ENCODE results near the gene WWOX.

The WWOX gene

DNA sequence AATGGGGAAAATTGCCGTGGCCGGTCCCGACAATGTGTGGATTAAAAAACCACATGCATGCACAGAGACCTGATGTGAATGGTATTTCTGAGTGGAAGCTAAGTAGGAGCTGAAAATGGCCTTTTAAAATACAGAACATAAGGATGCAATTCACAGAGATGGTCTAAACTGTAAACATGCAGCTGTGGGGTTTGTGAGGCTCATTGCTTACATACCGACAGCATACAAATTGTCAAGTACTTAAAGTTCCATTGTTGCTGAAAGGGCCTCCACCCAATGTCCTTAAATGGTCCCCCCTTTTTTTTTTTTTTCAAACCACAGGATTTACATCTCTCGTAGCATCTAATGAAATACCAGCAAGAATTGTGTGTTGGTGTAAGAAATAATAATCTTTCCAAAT is 977.9 kb downstream of the WWOX start:
- H3K36me3 ChIP-seq (ENCODE audit: insufficient read depth, insufficient read length, low read length): no peaks in the 10 kb centered on the region
- no peak overlapping the region for H3K4me3 ChIP-seq (ENCODE audit: insufficient read length, low read depth)
- no peaks in the 10 kb centered on the region for H3K27me3 ChIP-seq (ENCODE audit: insufficient read depth, insufficient read length)
- DNase-seq (ENCODE audit: low read depth, low spot score): peak; percentile 63
- H3K9ac ChIP-seq (ENCODE audit: insufficient read length, low read depth): no peak overlapping the region
- no peaks in the 10 kb centered on the region for H3K4me1 ChIP-seq (ENCODE audit: insufficient read depth, insufficient read length)
- TF ChIP-seq YY1 (IDR thresholded peaks at IDR 0.05; ENCODE audit: insufficient read depth, insufficient read length): no peak
- no peak for TF ChIP-seq SUZ12 (IDR thresholded peaks at IDR 0.05; ENCODE audit: extremely low read depth, insufficient read depth, insufficient read length)
- TF ChIP-seq ZNF274 (IDR thresholded peaks at IDR 0.05; ENCODE audit: low read depth, low read length): no peak
- H3K9me3 ChIP-seq (ENCODE audit: insufficient read depth, low read length): no peaks in the 10 kb centered on the region

- Histone ChIP-seq H3K4me1 (ENCODE audit: insufficient read depth, insufficient read length) (no peaks in the 10 kb centered on the region), H3K27me3 (ENCODE audit: insufficient read depth, insufficient read length) (no peaks in the 10 kb centered on the region), H3K9ac (ENCODE audit: insufficient read length, low read depth) (no peak overlapping the region), H3K4me3 (ENCODE audit: insufficient read length, low read depth) (no peak overlapping the region), H3K9me3 (ENCODE audit: insufficient read depth, low read length) (no peaks in the 10 kb centered on the region), H3K36me3 (ENCODE audit: insufficient read depth, insufficient read length, low read length) (no peaks in the 10 kb centered on the region)
- TF ChIP-seq SUZ12 (IDR thresholded peaks at IDR 0.05; ENCODE audit: extremely low read depth, insufficient read depth, insufficient read length) (no peak), ZNF274 (IDR thresholded peaks at IDR 0.05; ENCODE audit: low read depth, low read length) (no peak), YY1 (IDR thresholded peaks at IDR 0.05; ENCODE audit: insufficient read depth, insufficient read length) (no peak)
- no peak for DNase-seq (ENCODE audit: low read depth, low spot score)
These were observed 980.4 kb downstream of the WWOX start for GRCh38 chr16:79079656-79080420.

- no peak overlapping the region for H3K9ac ChIP-seq (ENCODE audit: insufficient read length, low read depth)
- no peaks in the 10 kb centered on the region for H3K4me1 ChIP-seq (ENCODE audit: insufficient read depth, insufficient read length)
- H3K27me3 ChIP-seq (ENCODE audit: insufficient read depth, insufficient read length): no peaks in the 10 kb centered on the region
- no peak for DNase-seq (ENCODE audit: low read depth, low spot score)
- TF ChIP-seq ZNF274 (IDR thresholded peaks at IDR 0.05; ENCODE audit: low read depth, low read length) (no peak), SUZ12 (IDR thresholded peaks at IDR 0.05; ENCODE audit: extremely low read depth, insufficient read depth, insufficient read length) (no peak), YY1 (IDR thresholded peaks at IDR 0.05; ENCODE audit: insufficient read depth, insufficient read length) (no peak)
- no peaks in the 10 kb centered on the region for H3K36me3 ChIP-seq (ENCODE audit: insufficient read depth, insufficient read length, low read length)
- H3K4me3 ChIP-seq (ENCODE audit: insufficient read length, low read depth): no peak overlapping the region
- no peaks in the 10 kb centered on the region for H3K9me3 ChIP-seq (ENCODE audit: insufficient read depth, low read length)
These were observed 982.0 kb downstream of the WWOX start for GRCh38 chr16:79081297-79082066.

GRCh38 chr16:79082970-79083369 is 983.5 kb downstream of the WWOX start:
- Histone ChIP-seq H3K27me3 (ENCODE audit: insufficient read depth, insufficient read length) (no peaks in the 10 kb centered on the region), H3K9ac (ENCODE audit: insufficient read length, low read depth) (no peak overlapping the region), H3K4me3 (ENCODE audit: insufficient read length, low read depth) (no peak overlapping the region), H3K9me3 (ENCODE audit: insufficient read depth, low read length) (no peaks in the 10 kb centered on the region), H3K36me3 (ENCODE audit: insufficient read depth, insufficient read length, low read length) (no peaks in the 10 kb centered on the region), H3K4me1 (ENCODE audit: insufficient read depth, insufficient read length) (no peaks in the 10 kb centered on the region)
- no peak for TF ChIP-seq SUZ12 (IDR thresholded peaks at IDR 0.05; ENCODE audit: extremely low read depth, insufficient read depth, insufficient read length)
- TF ChIP-seq ZNF274 (IDR thresholded peaks at IDR 0.05; ENCODE audit: low read depth, low read length): no peak
- TF ChIP-seq YY1 (IDR thresholded peaks at IDR 0.05; ENCODE audit: insufficient read depth, insufficient read length): no peak
- DNase-seq (ENCODE audit: low read depth, low spot score): no peak

GRCh38 chr16:79083508-79084299 is 984.2 kb downstream of the WWOX start:
- Histone ChIP-seq H3K36me3 (ENCODE audit: insufficient read depth, insufficient read length, low read length) (no peaks in the 10 kb centered on the region), H3K4me1 (ENCODE audit: insufficient read depth, insufficient read length) (no peaks in the 10 kb centered on the region), H3K4me3 (ENCODE audit: insufficient read length, low read depth) (no peak overlapping the region), H3K27me3 (ENCODE audit: insufficient read depth, insufficient read length) (no peaks in the 10 kb centered on the region), H3K9me3 (ENCODE audit: insufficient read depth, low read length) (no peaks in the 10 kb centered on the region), H3K9ac (ENCODE audit: insufficient read length, low read depth) (no peak overlapping the region)
- no peak for DNase-seq (ENCODE audit: low read depth, low spot score)
- no peak for TF ChIP-seq SUZ12 (IDR thresholded peaks at IDR 0.05; ENCODE audit: extremely low read depth, insufficient read depth, insufficient read length)
- no peak for TF ChIP-seq YY1 (IDR thresholded peaks at IDR 0.05; ENCODE audit: insufficient read depth, insufficient read length)
- TF ChIP-seq ZNF274 (IDR thresholded peaks at IDR 0.05; ENCODE audit: low read depth, low read length): no peak

DNA sequence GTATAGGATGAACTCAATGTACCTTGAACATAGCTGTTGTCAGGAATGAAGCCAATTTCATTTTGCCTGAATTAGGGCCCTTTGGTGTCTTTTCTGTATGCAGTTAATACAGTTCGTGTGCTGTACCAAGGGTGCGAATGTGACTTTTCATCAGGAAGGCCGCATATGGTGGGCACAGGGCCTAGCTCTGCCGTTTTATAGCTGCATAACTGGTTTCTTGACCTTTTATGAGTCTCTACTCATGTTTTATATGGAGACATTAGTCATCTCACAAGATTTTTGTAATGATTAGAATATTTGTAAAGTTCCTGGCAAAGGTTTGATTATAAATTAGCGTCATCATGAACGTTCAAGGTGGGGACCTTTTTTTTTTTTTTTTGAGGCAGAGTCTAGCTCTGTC is 989.5 kb downstream of the WWOX start:
- H3K9me3 ChIP-seq (ENCODE audit: insufficient read depth, low read length): peaks cover 6% of the 10 kb centered on the region; the same call in 1 of the 2 replicates
- no peak overlapping the region for H3K4me3 ChIP-seq (ENCODE audit: insufficient read length, low read depth)
- H3K9ac ChIP-seq (ENCODE audit: insufficient read length, low read depth): no peak overlapping the region
- H3K36me3 ChIP-seq (ENCODE audit: insufficient read depth, insufficient read length, low read length): no peaks in the 10 kb centered on the region
- no peaks in the 10 kb centered on the region for H3K4me1 ChIP-seq (ENCODE audit: insufficient read depth, insufficient read length)
- no peaks in the 10 kb centered on the region for H3K27me3 ChIP-seq (ENCODE audit: insufficient read depth, insufficient read length)
- TF ChIP-seq YY1 (IDR thresholded peaks at IDR 0.05; ENCODE audit: insufficient read depth, insufficient read length): no peak
- TF ChIP-seq SUZ12 (IDR thresholded peaks at IDR 0.05; ENCODE audit: extremely low read depth, insufficient read depth, insufficient read length): no peak
- TF ChIP-seq ZNF274 (IDR thresholded peaks at IDR 0.05; ENCODE audit: low read depth, low read length): no peak
- DNase-seq (ENCODE audit: low read depth, low spot score): no peak

All from NT2/D1 (cell line).